Psoas muscle (tissue), 8 donors: ENCODE data around the gene LNPK. TPM values are rescaled to one million over a fixed set of nuclear protein-coding genes. Genes with fewer than 3 reads are reported as not detected.

Experiments
- ATAC-seq, 4 donors: fragments of 200-7000 bp; cut with Tn5 transposase; one replicate each; pipeline ENCODE4 v1.9.1; 2020; ENCODE audit warnings: moderate library complexity in 3 of 4, mild to moderate bottlenecking in 2 of 4
- DNase-seq, 2 donors: peaks; one replicate each; pipeline ENCODE4 v3.0.0-alpha.2; 2020
- H3K27ac ChIP-seq: fragments of 200-600 bp; one replicate; pipeline ENCODE4 v1.8.0; 2022
- H3K27me3 ChIP-seq, 3 donors: fragments of 200-600 bp in 1 of 3; one replicate each; pipeline versions ENCODE4 v1.6.1 to v1.8.0; 2013 to 2022; ENCODE audit warnings: low read length in 2 of 3, mild to moderate bottlenecking in 2 of 3, moderate library complexity in 1 of 3; ENCODE audit not compliant: insufficient read depth in 3 of 3
- H3K36me3 ChIP-seq, 2 donors: fragments of 200-600 bp in 1 of 2; one replicate each; pipeline versions ENCODE4 v1.6.1 to v1.8.0; 2013 to 2022; ENCODE audit warnings: low read depth in 1 of 2, mild to moderate bottlenecking in 1 of 2, moderate library complexity in 1 of 2; ENCODE audit not compliant: insufficient read depth in 1 of 2
- H3K4me1 ChIP-seq: fragments of 200-600 bp; one replicate; pipeline ENCODE4 v1.8.0; 2022
- H3K4me3 ChIP-seq: fragments of 200-600 bp; one replicate; pipeline ENCODE4 v1.8.0; 2022; ENCODE audit warnings: mild to moderate bottlenecking
- H3K9me3 ChIP-seq: fragments of 200-600 bp; one replicate; pipeline ENCODE4 v1.8.0; 2022
- CTCF ChIP-seq: fragments of 200-600 bp; IDR thresholded peaks from one replicate; pipeline ENCODE4 v1.8.0; 2022; ENCODE audit warnings: antibody characterized with exemption
- WGBS, 3 donors: extraction: QIAGEN DNeasy Blood & Tissue Kit; methylation state at CpG; one replicate each; pipeline versions ENCODE4 v1.1.6 to v1.1.7; 2013; 5-methylcytosine and 5-hydroxymethylcytosine counted together
- intact Hi-C, 2 donors: fragments of 100-400 bp; cut with DNase I; formaldehyde crosslinking; loops; one replicate each; pipeline versions ENCODE4 v1.11.0 to v1.14.2; 2022
- polyA plus RNA-seq, 3 donors: library from polyadenylated mRNA; stranded (reverse); fragments of 200-250 nt; gene quantifications; one replicate each; pipeline ENCODE4 v1.2.3, GENCODE V29; 2013
- total RNA-seq, 4 donors: library from RNA; stranded (reverse); fragmentation: NEBNext Ultra II Directional in 2 of 4; extraction: Animal tissue kit (Norgen Biotek cat#: 25700) in 2 of 4; gene quantifications; one replicate each; pipeline versions ENCODE4 v1.2.1 to v1.2.4, GENCODE V29; 2021 to 2023
- donor health status: healthy with polysubstance abuse.
- donor health status: DM: no; HTN: no; CAD: no; lungs with moderate emphysema.
- donor health status: Bipolar disorder and iron deficiency.
- donor health status: healthy.
- donor health status: DM: yes; HTN: yes; CAD: no.
- donor health status: DM: no; HTN: no; CAD: no.
- donor health status: DM: no; HTN: no; CAD: no.
- donor health status: DM: yes; HTN: yes; CAD: no.

The LNPK gene
- total and polyA plus RNA-seq, 7 donors, result 8.8 to 65.6 (median 47.6) TPM

- Histone ChIP-seq H3K27me3 (peaks cover 0 to 5% (median 5%) of the 10 kb centered on the region in 3 donors), H3K36me3 (no peaks in the 10 kb centered on the region), H3K9me3 (no peaks in the 10 kb centered on the region), H3K27ac (no peak overlapping the region), H3K4me3 (no peak overlapping the region), H3K4me1 (no peaks in the 10 kb centered on the region)
- 60 to 66% (median 65%) methylated on average over 2 of the region's 2 CpGs for WGBS, 3 donors
- intact Hi-C loops, result no loop called here
- no peak for ATAC-seq
- DNase-seq, result no peak
- no peak for TF ChIP-seq CTCF
Observed at GRCh38 chr2:176027806-176028205, 25.7 kb upstream of the LNPK start.

GRCh38 chr2:176025932-176026331 is 23.9 kb upstream of the LNPK start:
- 65 to 74% (median 69%) methylated on average over 4 of the region's 4 CpGs for WGBS, 3 donors
- Histone ChIP-seq H3K4me1 (no peaks in the 10 kb centered on the region), H3K27me3 (peaks cover 0 to 5% (median 5%) of the 10 kb centered on the region in 3 donors), H3K9me3 (no peaks in the 10 kb centered on the region), H3K27ac (no peak overlapping the region), H3K4me3 (no peak overlapping the region), H3K36me3 (no peaks in the 10 kb centered on the region)
- DNase-seq (no peak), ATAC-seq (no peak)
- no peak for TF ChIP-seq CTCF
- intact Hi-C loops, result no loop called here

- no peaks in the 10 kb centered on the region for H3K36me3 ChIP-seq
- no peak for TF ChIP-seq CTCF
Observed at GRCh38 chr2:176024083-176024482, 22.0 kb upstream of the LNPK start.

GRCh38 chr2:176022048-176022447 is 20.0 kb upstream of the LNPK start:
- Histone ChIP-seq H3K4me3 (no peak overlapping the region), H3K4me1 (no peaks in the 10 kb centered on the region), H3K27me3 (peaks cover 0 to 5% (median 5%) of the 10 kb centered on the region in 3 donors), H3K27ac (no peak overlapping the region), H3K36me3 (no peaks in the 10 kb centered on the region), H3K9me3 (no peaks in the 10 kb centered on the region)
- no peak for TF ChIP-seq CTCF
- 94 to 98% (median 98%) methylated on average over 1 of the region's 1 CpG for WGBS, 3 donors
- no peak for ATAC-seq
- no peak for DNase-seq
- intact Hi-C loops, result no loop called here

More at GRCh38 chr2:176024083-176024482, 22.0 kb upstream of the LNPK start:
- Histone ChIP-seq H3K9me3 (no peaks in the 10 kb centered on the region), H3K4me3 (no peak overlapping the region), H3K27ac (no peak overlapping the region), H3K27me3 (peaks cover 0 to 5% (median 5%) of the 10 kb centered on the region in 3 donors), H3K4me1 (no peaks in the 10 kb centered on the region)
- intact Hi-C loops, result no loop called here
- WGBS, 3 donors, result 95 to 97% (median 96%) methylated on average over 2 of the region's 2 CpGs
- ATAC-seq (no peak), DNase-seq (no peak)

GRCh38 chr2:176020400-176020799 is 18.3 kb upstream of the LNPK start:
- no peaks in the 10 kb centered on the region for H3K4me1 ChIP-seq
- TF ChIP-seq CTCF, result no peak
- intact Hi-C loops, result no loop called here
- ATAC-seq (no peak), DNase-seq (no peak)
- H3K9me3 ChIP-seq, result no peaks in the 10 kb centered on the region
- no peak overlapping the region for H3K4me3 ChIP-seq
- H3K27me3 ChIP-seq, result peaks cover 0 to 2% (median 0%) of the 10 kb centered on the region in 3 donors
- 86 to 91% (median 88%) methylated on average over 6 of the region's 6 CpGs for WGBS, 3 donors
- no peaks in the 10 kb centered on the region for H3K36me3 ChIP-seq
- H3K27ac ChIP-seq, result no peak overlapping the region
